ENCODE data around the gene CNTLN. TPM values are rescaled to one million over a fixed set of nuclear protein-coding genes. Genes with fewer than 3 reads are reported as not detected.

CNTLN gene
- total RNA-seq, 1 donor from 2014 or later, result 10.1 TPM

DNA sequence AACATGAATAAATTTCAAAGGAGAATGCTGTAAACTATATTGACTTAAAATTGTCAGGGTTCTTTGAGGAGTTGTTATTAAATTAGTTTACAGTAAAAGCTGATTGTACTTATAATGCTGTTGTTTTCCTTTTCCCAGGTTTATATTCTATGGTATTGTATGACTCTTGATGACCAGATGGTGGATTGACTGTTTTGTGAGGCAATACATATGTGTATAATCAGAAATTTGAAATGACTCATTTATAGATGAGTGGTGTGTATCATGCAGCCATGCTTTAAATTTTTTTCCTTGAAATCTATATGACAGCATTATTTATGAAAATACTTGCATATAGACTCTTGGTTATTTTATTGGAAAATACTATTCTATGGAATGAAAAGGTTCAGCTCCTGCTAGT lies 195.3 kb downstream of the CNTLN start:
- no peaks in the 10 kb centered on the region for H4K20me1 ChIP-seq (ENCODE audit: low read depth)
- Mint-ChIP-seq H3K27ac (no peak overlapping the region), H3K4me3 (no peak overlapping the region), H3K4me1 (no peaks in the 10 kb centered on the region), H3K9me3 (no peaks in the 10 kb centered on the region), H3K27me3 (ENCODE audit: insufficient read depth, low read depth) (peaks cover 2% of the 10 kb centered on the region), H3K36me3 (no peaks in the 10 kb centered on the region)
- H3K4me3 ChIP-seq, result no peak overlapping the region
- no peaks in the 10 kb centered on the region for H3K36me3 ChIP-seq
- H3K27me3 ChIP-seq, result no peaks in the 10 kb centered on the region
- no peak for DNase-seq (ENCODE audit: low spot score)
- H3K9ac ChIP-seq, result no peak overlapping the region
- TF ChIP-seq, protein P1, sequence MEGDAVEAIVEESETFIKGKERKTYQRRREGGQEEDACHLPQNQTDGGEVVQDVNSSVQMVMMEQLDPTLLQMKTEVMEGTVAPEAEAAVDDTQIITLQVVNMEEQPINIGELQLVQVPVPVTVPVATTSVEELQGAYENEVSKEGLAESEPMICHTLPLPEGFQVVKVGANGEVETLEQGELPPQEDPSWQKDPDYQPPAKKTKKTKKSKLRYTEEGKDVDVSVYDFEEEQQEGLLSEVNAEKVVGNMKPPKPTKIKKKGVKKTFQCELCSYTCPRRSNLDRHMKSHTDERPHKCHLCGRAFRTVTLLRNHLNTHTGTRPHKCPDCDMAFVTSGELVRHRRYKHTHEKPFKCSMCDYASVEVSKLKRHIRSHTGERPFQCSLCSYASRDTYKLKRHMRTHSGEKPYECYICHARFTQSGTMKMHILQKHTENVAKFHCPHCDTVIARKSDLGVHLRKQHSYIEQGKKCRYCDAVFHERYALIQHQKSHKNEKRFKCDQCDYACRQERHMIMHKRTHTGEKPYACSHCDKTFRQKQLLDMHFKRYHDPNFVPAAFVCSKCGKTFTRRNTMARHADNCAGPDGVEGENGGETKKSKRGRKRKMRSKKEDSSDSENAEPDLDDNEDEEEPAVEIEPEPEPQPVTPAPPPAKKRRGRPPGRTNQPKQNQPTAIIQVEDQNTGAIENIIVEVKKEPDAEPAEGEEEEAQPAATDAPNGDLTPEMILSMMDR (IDR thresholded peaks at IDR 0.05), result no peak
- TF ChIP-seq EZH2phosphoT487 (IDR thresholded peaks at IDR 0.05) (no peak), EZH2 (IDR thresholded peaks at IDR 0.05) (no peak)
- no peaks in the 10 kb centered on the region for H3K4me1 ChIP-seq
- no peak overlapping the region for H3K27ac ChIP-seq
- no peak overlapping the region for H2AFZ ChIP-seq (replicated peaks)
- no peaks in the 10 kb centered on the region for H3K9me3 ChIP-seq (ENCODE audit: low read depth)
- H3F3A ChIP-seq (ENCODE audit: low read depth), result no peaks in the 10 kb centered on the region
- H3K4me2 ChIP-seq, result no peak overlapping the region
- H3K79me2 ChIP-seq (ENCODE audit: low read depth), result no peaks in the 10 kb centered on the region

DNA sequence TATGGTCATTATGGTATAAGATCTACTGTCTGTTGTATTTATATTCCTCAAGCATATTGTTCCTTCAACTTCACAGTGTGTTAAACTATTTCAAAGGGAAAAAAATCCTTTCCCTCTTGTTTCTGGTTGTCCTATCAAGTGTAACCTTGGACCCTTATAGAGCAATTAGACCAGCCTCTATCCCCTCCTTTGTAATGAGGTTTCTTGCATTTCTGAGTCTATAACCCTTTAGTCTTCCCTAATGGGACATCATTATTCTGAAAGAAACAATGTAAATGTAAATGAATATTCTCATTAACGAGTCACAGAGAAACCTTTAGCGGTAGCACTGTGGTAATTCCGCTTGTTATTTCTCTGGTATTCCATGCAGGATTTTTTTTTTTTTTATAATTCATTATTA lies 197.3 kb downstream of the CNTLN start:
- Mint-ChIP-seq H3K9me3 (no peaks in the 10 kb centered on the region), H3K4me3 (no peak overlapping the region), H3K36me3 (no peaks in the 10 kb centered on the region), H3K27ac (no peak overlapping the region), H3K4me1 (no peaks in the 10 kb centered on the region), H3K27me3 (ENCODE audit: insufficient read depth, low read depth) (peaks cover 2% of the 10 kb centered on the region)
- no peak overlapping the region for H2AFZ ChIP-seq (replicated peaks)
- H3F3A ChIP-seq (ENCODE audit: low read depth), result no peaks in the 10 kb centered on the region
- H3K79me2 ChIP-seq (ENCODE audit: low read depth), result no peaks in the 10 kb centered on the region
- H3K9ac ChIP-seq, result no peak overlapping the region
- no peaks in the 10 kb centered on the region for H3K36me3 ChIP-seq
- H3K4me2 ChIP-seq, result no peak overlapping the region
- H3K27me3 ChIP-seq, result no peaks in the 10 kb centered on the region
- H3K9me3 ChIP-seq (ENCODE audit: low read depth), result no peaks in the 10 kb centered on the region
- no peak for DNase-seq (ENCODE audit: low spot score)
- no peak for TF ChIP-seq EZH2phosphoT487 (IDR thresholded peaks at IDR 0.05)
- TF ChIP-seq, protein P1 (IDR thresholded peaks at IDR 0.05), result no peak
- TF ChIP-seq EZH2 (IDR thresholded peaks at IDR 0.05), result no peak
- no peaks in the 10 kb centered on the region for H3K4me1 ChIP-seq
- no peak overlapping the region for H3K27ac ChIP-seq
- no peak overlapping the region for H3K4me3 ChIP-seq
- no peaks in the 10 kb centered on the region for H4K20me1 ChIP-seq (ENCODE audit: low read depth)

DNA sequence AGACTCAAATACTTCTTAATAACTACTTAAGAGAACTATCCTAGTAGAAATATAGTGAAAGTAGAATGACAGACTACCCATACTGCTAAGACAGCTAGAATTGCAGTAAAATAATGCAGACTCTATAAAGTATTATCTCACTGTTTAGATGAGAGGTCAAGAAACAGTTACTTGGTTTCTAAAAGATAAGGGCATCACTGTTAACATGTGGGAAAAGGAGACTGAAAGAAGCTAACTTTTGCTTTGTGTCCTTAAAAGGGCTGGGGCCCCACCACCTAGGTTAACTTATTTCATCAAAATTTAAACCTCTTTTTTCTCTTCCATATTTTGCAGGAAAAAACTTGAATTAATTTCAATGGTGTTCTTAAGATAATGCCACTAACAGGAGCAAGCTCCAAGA lies 204.3 kb downstream of the CNTLN start:
- H3K4me1 Mint-ChIP-seq, result peaks cover 2% of the 10 kb centered on the region
- Histone ChIP-seq H3K36me3 (no peaks in the 10 kb centered on the region), H3K79me2 (ENCODE audit: low read depth) (no peaks in the 10 kb centered on the region), H3K4me1 (no peaks in the 10 kb centered on the region), H4K20me1 (ENCODE audit: low read depth) (no peaks in the 10 kb centered on the region), H3K9ac (no peak overlapping the region), H3K9me3 (ENCODE audit: low read depth) (no peaks in the 10 kb centered on the region), H3K4me3 (no peak overlapping the region), H3K27me3 (no peaks in the 10 kb centered on the region), H3F3A (ENCODE audit: low read depth) (no peaks in the 10 kb centered on the region), H3K27ac (no peak overlapping the region), H2AFZ (replicated peaks) (no peak overlapping the region), H3K4me2 (no peak overlapping the region)
- H3K36me3 Mint-ChIP-seq, result peaks cover 2% of the 10 kb centered on the region
- TF ChIP-seq, protein P1 (IDR thresholded peaks at IDR 0.05), result no peak
- TF ChIP-seq EZH2 (IDR thresholded peaks at IDR 0.05), result no peak
- no peak for TF ChIP-seq EZH2phosphoT487 (IDR thresholded peaks at IDR 0.05)
- no peak for DNase-seq (ENCODE audit: low spot score)
- no peak overlapping the region for H3K27ac Mint-ChIP-seq
- H3K4me3 Mint-ChIP-seq, result no peak overlapping the region
- no peaks in the 10 kb centered on the region for H3K27me3 Mint-ChIP-seq (ENCODE audit: insufficient read depth, low read depth)
- no peaks in the 10 kb centered on the region for H3K9me3 Mint-ChIP-seq
